Measurements from ENCODE around the gene TRNAU1AP. TPM values are rescaled to one million over a fixed set of nuclear protein-coding genes. Genes with fewer than 3 reads are reported as not detected.
"Not testable (repeated sequence)": the region's sequence is repeated elsewhere in the genome, so short reads cannot be mapped to it uniquely, and the experiment has no call there.

The TRNAU1AP gene
- total RNA-seq, 1 donor from 2014 or later, result 39.8 TPM

GRCh38 chr1:28521502-28522164 lies 31.3 kb upstream of the TRNAU1AP start:
- Mint-ChIP-seq H3K27ac (ENCODE audit: unreplicated experiment) (peak overlapping the region; percentile 40), H3K4me3 (ENCODE audit: unreplicated experiment) (peak overlapping the region; percentile 7), H3K9me3 (ENCODE audit: unreplicated experiment) (peaks cover 6% of the 10 kb centered on the region), H3K27me3 (ENCODE audit: unreplicated experiment) (peaks cover 11% of the 10 kb centered on the region), H3K36me3 (ENCODE audit: unreplicated experiment) (no peaks in the 10 kb centered on the region), H3K4me1 (ENCODE audit: low read depth, unreplicated experiment) (peaks cover 6% of the 10 kb centered on the region)
- no peak for TF ChIP-seq CTCF (IDR thresholded peaks at IDR 0.05; ENCODE audit: partially characterized antibody, unreplicated experiment)
- no peak for DNase-seq

GRCh38 chr1:28522537-28522936 lies 30.3 kb upstream of the TRNAU1AP start:
- DNase-seq; H3K27me3 Mint-ChIP-seq (ENCODE audit: unreplicated experiment); H3K4me3 Mint-ChIP-seq (ENCODE audit: unreplicated experiment); H3K27ac Mint-ChIP-seq (ENCODE audit: unreplicated experiment); H3K36me3 Mint-ChIP-seq (ENCODE audit: unreplicated experiment); H3K4me1 Mint-ChIP-seq (ENCODE audit: low read depth, unreplicated experiment); H3K9me3 Mint-ChIP-seq (ENCODE audit: unreplicated experiment): not testable (repeated sequence)

- not testable (repeated sequence) for H3K27me3 Mint-ChIP-seq (ENCODE audit: unreplicated experiment); H3K27ac Mint-ChIP-seq (ENCODE audit: unreplicated experiment); H3K4me1 Mint-ChIP-seq (ENCODE audit: low read depth, unreplicated experiment); H3K36me3 Mint-ChIP-seq (ENCODE audit: unreplicated experiment); H3K4me3 Mint-ChIP-seq (ENCODE audit: unreplicated experiment); H3K9me3 Mint-ChIP-seq (ENCODE audit: unreplicated experiment); DNase-seq
These were observed 27.8 kb upstream of the TRNAU1AP start for GRCh38 chr1:28525002-28525642.

- no peaks in the 10 kb centered on the region for H3K27me3 Mint-ChIP-seq (ENCODE audit: unreplicated experiment)
- H3K36me3 Mint-ChIP-seq (ENCODE audit: unreplicated experiment), result no peaks in the 10 kb centered on the region
- no peak for DNase-seq
- no peak overlapping the region for H3K27ac Mint-ChIP-seq (ENCODE audit: unreplicated experiment)
- H3K9me3 Mint-ChIP-seq (ENCODE audit: unreplicated experiment), result peaks cover 2% of the 10 kb centered on the region
- H3K4me3 Mint-ChIP-seq (ENCODE audit: unreplicated experiment), result no peak overlapping the region
- TF ChIP-seq CTCF (IDR thresholded peaks at IDR 0.05; ENCODE audit: partially characterized antibody, unreplicated experiment), result no peak
- H3K4me1 Mint-ChIP-seq (ENCODE audit: low read depth, unreplicated experiment), result peaks cover 2% of the 10 kb centered on the region
These were observed 26.0 kb upstream of the TRNAU1AP start for GRCh38 chr1:28526886-28527285.

- DNase-seq, result no peak
- no peaks in the 10 kb centered on the region for H3K9me3 Mint-ChIP-seq (ENCODE audit: unreplicated experiment)
- H3K4me1 Mint-ChIP-seq (ENCODE audit: low read depth, unreplicated experiment), result no peaks in the 10 kb centered on the region
- no peaks in the 10 kb centered on the region for H3K27me3 Mint-ChIP-seq (ENCODE audit: unreplicated experiment)
- H3K36me3 Mint-ChIP-seq (ENCODE audit: unreplicated experiment), result no peaks in the 10 kb centered on the region
- H3K27ac Mint-ChIP-seq (ENCODE audit: unreplicated experiment), result no peak overlapping the region
- H3K4me3 Mint-ChIP-seq (ENCODE audit: unreplicated experiment), result no peak overlapping the region
- no peak for TF ChIP-seq CTCF (IDR thresholded peaks at IDR 0.05; ENCODE audit: partially characterized antibody, unreplicated experiment)
These were observed 22.4 kb upstream of the TRNAU1AP start for GRCh38 chr1:28530456-28530855.

GRCh38 chr1:28534671-28535070 lies 18.2 kb upstream of the TRNAU1AP start:
- no peaks in the 10 kb centered on the region for H3K36me3 Mint-ChIP-seq (ENCODE audit: unreplicated experiment)
- H3K4me1 Mint-ChIP-seq (ENCODE audit: low read depth, unreplicated experiment), result peaks cover 8% of the 10 kb centered on the region
- no peaks in the 10 kb centered on the region for H3K9me3 Mint-ChIP-seq (ENCODE audit: unreplicated experiment)
- no peak for TF ChIP-seq CTCF (IDR thresholded peaks at IDR 0.05; ENCODE audit: partially characterized antibody, unreplicated experiment)
- DNase-seq, result no peak
- H3K27me3 Mint-ChIP-seq (ENCODE audit: unreplicated experiment), result no peaks in the 10 kb centered on the region
- H3K27ac Mint-ChIP-seq (ENCODE audit: unreplicated experiment), result no peak overlapping the region
- H3K4me3 Mint-ChIP-seq (ENCODE audit: unreplicated experiment), result no peak overlapping the region

Data from glutamatergic neuron (in vitro differentiated cells).